Mesenchymal stem cell (in vitro differentiated cells and primary cell): ENCODE results near the gene ASAP2.

Source experiments
- DNase-seq: peaks from one replicate; pipeline ENCODE4 v3.0.0-alpha.2; 2013
- H2AFZ ChIP-seq: one replicate; pipeline ENCODE4 v1.6.1; 2013; ENCODE audit warnings: low read depth, mild to moderate bottlenecking, control low read depth, inconsistent platforms, low read length, moderate library complexity
- H2AK5ac ChIP-seq: 2 replicates; pipeline ENCODE4 v1.6.1; 2013; ENCODE audit warnings: low read length, moderate library complexity, mild to moderate bottlenecking, inconsistent platforms; ENCODE audit not compliant: severe bottlenecking
- H2BK120ac ChIP-seq: one replicate; pipeline ENCODE4 v1.6.1; 2013; ENCODE audit warnings: low read depth, mild to moderate bottlenecking, inconsistent platforms, low read length, moderate library complexity
- H2BK12ac ChIP-seq, 2 experiments: one replicate each; pipeline ENCODE4 v1.6.1; 2013; ENCODE audit warnings: inconsistent platforms in 2 of 2, low read length in 2 of 2, mild to moderate bottlenecking in 2 of 2, moderate library complexity in 2 of 2, control low read depth in 1 of 2
- H2BK15ac ChIP-seq: one replicate; pipeline ENCODE4 v1.6.1; 2013; ENCODE audit warnings: mild to moderate bottlenecking, low read depth, inconsistent platforms; ENCODE audit not compliant: poor library complexity, severe bottlenecking
- H2BK5ac ChIP-seq: 2 replicates; pipeline ENCODE4 v1.6.1; 2013; ENCODE audit warnings: low read depth, mild to moderate bottlenecking, low read length, control low read depth, inconsistent platforms; ENCODE audit not compliant: poor library complexity, severe bottlenecking
- H3K14ac ChIP-seq, 2 experiments: one replicate each; pipeline ENCODE4 v1.6.1; 2013; ENCODE audit warnings: inconsistent platforms in 2 of 2, low read length in 2 of 2, control low read depth in 1 of 2, mild to moderate bottlenecking in 1 of 2, moderate library complexity in 1 of 2
- H3K18ac ChIP-seq, 2 experiments: one replicate each; pipeline ENCODE4 v1.6.1; 2013; ENCODE audit warnings: inconsistent platforms in 2 of 2, low read length in 2 of 2, control low read depth in 1 of 2, low read depth in 1 of 2, mild to moderate bottlenecking in 1 of 2
- H3K23ac ChIP-seq, 2 experiments: one replicate each; pipeline ENCODE4 v1.6.1; 2013; ENCODE audit warnings: inconsistent platforms in 2 of 2, low read length in 2 of 2, mild to moderate bottlenecking in 2 of 2, moderate library complexity in 2 of 2, control low read depth in 1 of 2
- H3K27ac ChIP-seq: 2 replicates; pipeline ENCODE4 v1.5.1; 2013; ENCODE audit warnings: mild to moderate bottlenecking, moderate library complexity, low read length, control low read depth, inconsistent platforms; ENCODE audit not compliant: poor library complexity, severe bottlenecking
- H3K27me3 ChIP-seq, 2 experiments: 2 replicates each; pipeline versions ENCODE4 v1.6.1 to v1.7.0; 2013; ENCODE audit warnings: low read length in 2 of 2, mild to moderate bottlenecking in 2 of 2, moderate library complexity in 2 of 2, control low read depth in 1 of 2, inconsistent platforms in 1 of 2; ENCODE audit not compliant: control insufficient read depth in 1 of 2, insufficient read depth in 1 of 2
- H3K36me3 ChIP-seq, 2 experiments: 2 replicates each; pipeline versions ENCODE4 v1.6.1 to v1.7.0; 2013; ENCODE audit warnings: low read length in 2 of 2, control low read depth in 1 of 2, inconsistent platforms in 1 of 2, low read depth in 1 of 2, mild to moderate bottlenecking in 1 of 2; ENCODE audit not compliant: insufficient read depth in 2 of 2, control insufficient read depth in 1 of 2
- H3K4ac ChIP-seq, 2 experiments: one replicate each; pipeline ENCODE4 v1.6.1; 2013; ENCODE audit warnings: inconsistent platforms in 2 of 2, low read length in 2 of 2, mild to moderate bottlenecking in 2 of 2, moderate library complexity in 2 of 2, control low read depth in 1 of 2, low read depth in 1 of 2
- H3K4me1 ChIP-seq: 2 replicates; pipeline ENCODE4 v1.6.1; 2013; ENCODE audit warnings: low read depth, low read length, control low read depth; ENCODE audit not compliant: control insufficient read depth, insufficient read depth
- H3K4me2 ChIP-seq: 2 replicates; pipeline ENCODE4 v1.6.1; 2013; ENCODE audit warnings: low read length, mild to moderate bottlenecking, inconsistent platforms; ENCODE audit not compliant: poor library complexity, severe bottlenecking
- H3K4me3 ChIP-seq, 2 experiments: 2 replicates each; pipeline versions ENCODE4 v1.5.1 to v1.7.0; 2013; ENCODE audit warnings: low read length in 2 of 2, mild to moderate bottlenecking in 2 of 2, control low read depth in 1 of 2, low read depth in 1 of 2; ENCODE audit not compliant: insufficient read depth in 1 of 2
- H3K79me1 ChIP-seq: replicated peaks from 2 replicates; pipeline ENCODE4 v1.6.1; 2013; ENCODE audit warnings: mild to moderate bottlenecking, control low read depth, low read length, inconsistent platforms; ENCODE audit not compliant: poor library complexity, severe bottlenecking
- H3K9ac ChIP-seq: 2 replicates; pipeline ENCODE4 v1.7.0; 2013; ENCODE audit warnings: mild to moderate bottlenecking, low read length, moderate library complexity
- H3K9me3 ChIP-seq: 2 replicates; pipeline ENCODE4 v1.7.0; 2013; ENCODE audit warnings: mild to moderate bottlenecking, low read length; ENCODE audit not compliant: control insufficient read depth
- H4K8ac ChIP-seq: one replicate; pipeline ENCODE4 v1.6.1; 2013; ENCODE audit warnings: inconsistent platforms, mild to moderate bottlenecking, low read length, moderate library complexity
- H4K91ac ChIP-seq: one replicate; pipeline ENCODE4 v1.6.1; 2013; ENCODE audit warnings: mild to moderate bottlenecking, low read length, inconsistent platforms
- WGBS: methylation state at CpG from one replicate; pipeline ENCODE4 v1.1.7; 2013; ENCODE audit warnings: mixed read lengths; 5-methylcytosine and 5-hydroxymethylcytosine counted together

Gene ASAP2

DNA sequence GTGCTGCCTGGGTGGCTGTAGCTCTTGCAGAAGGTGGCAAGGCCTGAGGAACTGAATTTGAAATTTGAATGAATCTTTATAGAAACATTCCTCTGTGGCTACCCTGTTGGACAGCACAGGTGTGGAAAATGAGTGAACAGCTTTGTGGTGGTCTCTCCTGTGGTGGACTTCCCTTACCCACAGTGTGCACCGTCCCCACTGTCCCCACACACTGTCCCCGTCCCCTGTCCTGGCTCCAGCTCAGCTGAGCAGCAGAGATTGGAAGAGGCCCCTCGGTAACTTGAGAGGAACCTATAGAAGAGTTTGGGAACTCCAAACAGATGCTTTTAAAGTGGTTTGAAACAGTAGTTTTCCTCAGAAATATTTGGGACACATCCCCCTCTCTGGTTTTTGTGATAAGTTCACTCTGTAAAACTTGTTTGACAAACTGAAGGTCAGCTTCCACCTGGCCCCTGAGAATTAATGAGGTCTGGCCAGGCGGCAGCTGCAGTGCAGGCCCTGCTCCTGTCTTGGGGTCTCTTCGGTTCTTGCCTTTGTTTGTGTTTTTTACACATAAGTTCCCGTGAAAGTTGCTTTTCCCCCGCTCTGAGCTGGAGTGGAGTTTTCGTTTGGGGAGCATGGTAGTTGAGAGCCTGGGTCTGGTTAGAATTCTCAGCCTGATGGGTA lies 63.2 kb downstream of the ASAP2 start:
- H3K9me3 ChIP-seq = peaks cover 3% of the 10 kb centered on the region

DNA sequence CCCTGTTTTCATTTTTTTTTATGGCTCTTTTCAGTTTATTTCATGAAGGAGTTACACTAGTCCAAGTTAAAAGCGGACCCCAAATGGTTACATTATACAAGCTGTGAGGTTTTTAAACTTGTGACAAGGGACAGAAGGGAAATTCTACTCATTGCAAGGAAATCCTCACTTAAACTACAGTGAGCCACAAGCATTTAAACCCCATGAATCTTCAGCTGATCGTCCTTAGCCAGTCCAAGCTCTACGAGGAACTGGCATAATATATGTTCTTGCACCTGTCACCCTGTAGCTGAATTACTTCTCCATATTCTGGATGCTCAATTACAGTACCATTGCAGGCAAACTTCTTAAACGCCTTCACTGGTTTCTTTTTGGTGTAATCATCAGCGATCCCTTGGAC lies 64.5 kb downstream of the ASAP2 start:
- H2AK5ac ChIP-seq = no peak overlapping the region
- DNase-seq = no peak
- H3K9ac ChIP-seq = no peak overlapping the region
- no peak overlapping the region for H3K4ac ChIP-seq
- H3K14ac ChIP-seq = no peak overlapping the region
- H3K9me3 ChIP-seq = peaks cover 3% of the 10 kb centered on the region
- no peak overlapping the region for H3K4me3 ChIP-seq
- H4K8ac ChIP-seq = no peak overlapping the region
- H2BK12ac ChIP-seq = no peak overlapping the region
- H3K27me3 ChIP-seq = no peaks in the 10 kb centered on the region
- H3K18ac ChIP-seq = no peak overlapping the region
- H2AFZ ChIP-seq = no peak overlapping the region
- no peak overlapping the region for H2BK15ac ChIP-seq
- H2BK5ac ChIP-seq = no peak overlapping the region
- H3K79me1 ChIP-seq = peaks cover 37% of the 10 kb centered on the region
- H3K36me3 ChIP-seq = no peaks in the 10 kb centered on the region
- H4K91ac ChIP-seq = no peak overlapping the region
- H3K4me2 ChIP-seq = no peak overlapping the region
- no peak overlapping the region for H3K23ac ChIP-seq
- H3K4me1 ChIP-seq = peaks cover 7% of the 10 kb centered on the region
- 82% methylated on average over 5 of the region's 5 CpGs for WGBS
- H2BK120ac ChIP-seq = no peak overlapping the region
- no peak overlapping the region for H3K27ac ChIP-seq

More for the DNA sequence above, 63.2 kb downstream of the ASAP2 start:
- Histone ChIP-seq H3K4ac (peak overlapping the region in 1 of 2 experiments; percentile 39), H4K91ac (no peak overlapping the region), H2BK5ac (no peak overlapping the region), H3K23ac (no peak overlapping the region), H3K9ac (no peak overlapping the region), H3K4me1 (peaks cover 3% of the 10 kb centered on the region), H2BK120ac (peak overlapping the region; percentile 9), H3K18ac (peak overlapping the region in 1 of 2 experiments; percentile 50), H3K79me1 (peaks cover 31% of the 10 kb centered on the region), H3K27me3 (no peaks in the 10 kb centered on the region), H3K14ac (no peak overlapping the region), H4K8ac (peak overlapping the region; percentile 45), H2AFZ (no peak overlapping the region), H3K4me3 (no peak overlapping the region), H2AK5ac (no peak overlapping the region), H3K36me3 (no peaks in the 10 kb centered on the region), H3K4me2 (no peak overlapping the region), H3K27ac (no peak overlapping the region), H2BK12ac (peak overlapping the region in 1 of 2 experiments; percentile 32), H2BK15ac (no peak overlapping the region)
- no peak for DNase-seq
- WGBS = 69% methylated on average over 8 of the region's 8 CpGs

DNA sequence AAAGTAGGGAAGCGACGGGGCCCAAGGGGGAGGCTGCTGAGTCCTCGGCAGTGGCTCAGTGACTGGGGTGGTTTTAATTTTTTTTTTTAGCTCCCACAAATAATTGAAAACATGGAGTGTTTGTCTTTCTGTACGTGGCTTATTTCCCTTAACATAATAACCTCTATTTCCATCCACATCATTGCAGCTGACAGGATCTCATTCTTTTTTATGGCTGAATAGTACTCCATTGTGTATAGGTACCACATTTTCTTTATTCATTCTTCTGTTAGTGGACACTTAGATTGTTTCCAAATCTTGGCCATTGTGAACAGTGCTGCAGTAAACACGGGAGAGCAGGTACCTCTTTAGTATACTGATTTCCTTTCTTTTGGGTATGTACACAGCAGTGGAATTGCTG lies 65.1 kb downstream of the ASAP2 start:
- Histone ChIP-seq H4K91ac (no peak overlapping the region), H3K4me1 (peaks cover 5% of the 10 kb centered on the region), H2AFZ (no peak overlapping the region), H3K9ac (no peak overlapping the region), H2BK5ac (no peak overlapping the region), H3K27me3 (no peaks in the 10 kb centered on the region), H2BK15ac (no peak overlapping the region), H3K9me3 (peaks cover 3% of the 10 kb centered on the region), H3K4ac (no peak overlapping the region), H3K4me3 (no peak overlapping the region), H2BK12ac (no peak overlapping the region), H3K79me1 (peaks cover 36% of the 10 kb centered on the region), H2AK5ac (no peak overlapping the region), H3K18ac (no peak overlapping the region), H2BK120ac (no peak overlapping the region), H3K4me2 (no peak overlapping the region), H3K36me3 (no peaks in the 10 kb centered on the region), H4K8ac (no peak overlapping the region), H3K23ac (no peak overlapping the region), H3K14ac (no peak overlapping the region), H3K27ac (no peak overlapping the region)
- 93% methylated on average over 3 of the region's 5 CpGs for WGBS
- DNase-seq = no peak

DNA sequence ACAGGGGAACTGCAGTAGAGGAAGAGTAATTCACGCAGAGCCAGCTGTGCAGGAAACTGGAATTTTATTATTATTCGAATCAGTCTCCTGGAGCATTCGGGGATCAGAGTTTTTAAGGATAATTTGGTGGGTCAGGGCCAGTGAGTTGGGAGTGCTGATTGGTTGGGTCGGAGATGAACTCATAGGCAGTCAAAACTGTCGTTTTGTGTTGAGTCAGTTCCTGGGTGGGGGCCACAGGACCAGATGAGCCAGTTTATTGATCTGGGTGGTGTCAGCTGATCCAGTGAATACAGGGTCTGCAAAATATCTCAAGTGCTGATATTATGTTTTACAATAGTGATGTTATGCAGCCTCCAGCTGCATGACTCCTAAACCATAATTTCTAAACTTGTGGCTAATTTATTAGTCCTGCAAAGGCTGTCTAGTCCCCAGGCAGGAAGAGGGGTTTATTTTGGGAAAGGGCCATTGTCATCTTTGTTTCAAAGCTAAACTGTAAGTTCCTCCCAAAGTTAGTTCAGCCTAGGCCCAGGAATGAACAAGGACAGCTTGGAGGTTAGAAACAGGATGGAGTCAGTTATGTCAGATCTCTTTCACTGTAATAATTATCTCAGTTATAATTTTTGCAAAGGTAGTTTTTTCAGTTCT lies 67.0 kb downstream of the ASAP2 start:
- peak overlapping the region; percentile 35 for H4K8ac ChIP-seq
- no peak overlapping the region for H2BK12ac ChIP-seq
- no peak overlapping the region for H3K4me2 ChIP-seq
- H3K27me3 ChIP-seq = no peaks in the 10 kb centered on the region
- H3K9me3 ChIP-seq = peaks cover 3% of the 10 kb centered on the region
- no peak overlapping the region for H2BK5ac ChIP-seq
- no peak overlapping the region for H4K91ac ChIP-seq
- DNase-seq = no peak
- H3K27ac ChIP-seq = no peak overlapping the region
- no peak overlapping the region for H3K9ac ChIP-seq
- H3K18ac ChIP-seq = peak overlapping the region in 1 of 2 experiments; percentile 41
- H3K23ac ChIP-seq = no peak overlapping the region
- peak overlapping the region in 1 of 2 experiments; percentile 4 for H3K4ac ChIP-seq
- H3K4me1 ChIP-seq = peaks cover 5% of the 10 kb centered on the region
- peaks cover 40% of the 10 kb centered on the region for H3K79me1 ChIP-seq
- H3K4me3 ChIP-seq = no peak overlapping the region
- H2AK5ac ChIP-seq = no peak overlapping the region
- H3K14ac ChIP-seq = no peak overlapping the region
- 68% methylated on average over 5 of the region's 5 CpGs for WGBS
- no peaks in the 10 kb centered on the region for H3K36me3 ChIP-seq
- no peak overlapping the region for H2BK15ac ChIP-seq
- H2BK120ac ChIP-seq = no peak overlapping the region
- no peak overlapping the region for H2AFZ ChIP-seq
